ENCODE results near the gene FAM107B. TPM values are rescaled to one million over a fixed set of nuclear protein-coding genes. Genes with fewer than 3 reads are reported as not detected.

Gene FAM107B
- total and polyA plus RNA-seq, 2 of the 8 experiments (the other 6 are each of a cell fraction or from before 2014, with no cell fraction given) = 7.5 to 28.1 TPM

DNA sequence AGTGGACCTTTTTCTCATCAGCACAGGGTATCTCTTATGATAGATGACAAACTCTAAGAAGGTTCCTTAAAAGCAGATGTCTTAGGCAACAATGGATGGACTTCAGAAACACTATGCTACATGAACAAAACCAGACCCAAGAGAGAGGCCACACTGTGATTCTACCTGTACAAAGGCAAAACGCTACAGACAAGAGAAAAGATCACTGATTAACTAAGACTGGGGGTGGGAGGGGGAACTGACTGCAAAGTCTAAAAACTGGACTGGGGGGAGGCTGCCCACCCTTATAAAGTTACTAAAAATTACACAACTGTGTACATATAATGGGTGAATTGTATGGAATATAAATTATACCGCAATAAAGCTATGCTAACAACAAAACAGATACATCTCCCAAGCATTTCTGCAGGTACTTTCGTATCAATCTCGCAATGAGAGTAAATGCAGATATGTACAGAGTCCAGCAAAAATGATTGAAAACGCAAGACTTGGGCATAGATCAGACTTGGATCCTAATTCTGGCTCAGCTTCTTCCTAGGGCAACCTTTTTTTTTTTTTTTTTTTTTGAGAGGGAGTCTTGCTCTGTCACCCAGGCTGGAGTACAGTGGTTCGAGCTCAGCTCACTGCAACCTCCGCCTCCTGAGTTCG lies 179.7 kb downstream of the FAM107B start (continued):
- TF ChIP-seq, protein P1, sequence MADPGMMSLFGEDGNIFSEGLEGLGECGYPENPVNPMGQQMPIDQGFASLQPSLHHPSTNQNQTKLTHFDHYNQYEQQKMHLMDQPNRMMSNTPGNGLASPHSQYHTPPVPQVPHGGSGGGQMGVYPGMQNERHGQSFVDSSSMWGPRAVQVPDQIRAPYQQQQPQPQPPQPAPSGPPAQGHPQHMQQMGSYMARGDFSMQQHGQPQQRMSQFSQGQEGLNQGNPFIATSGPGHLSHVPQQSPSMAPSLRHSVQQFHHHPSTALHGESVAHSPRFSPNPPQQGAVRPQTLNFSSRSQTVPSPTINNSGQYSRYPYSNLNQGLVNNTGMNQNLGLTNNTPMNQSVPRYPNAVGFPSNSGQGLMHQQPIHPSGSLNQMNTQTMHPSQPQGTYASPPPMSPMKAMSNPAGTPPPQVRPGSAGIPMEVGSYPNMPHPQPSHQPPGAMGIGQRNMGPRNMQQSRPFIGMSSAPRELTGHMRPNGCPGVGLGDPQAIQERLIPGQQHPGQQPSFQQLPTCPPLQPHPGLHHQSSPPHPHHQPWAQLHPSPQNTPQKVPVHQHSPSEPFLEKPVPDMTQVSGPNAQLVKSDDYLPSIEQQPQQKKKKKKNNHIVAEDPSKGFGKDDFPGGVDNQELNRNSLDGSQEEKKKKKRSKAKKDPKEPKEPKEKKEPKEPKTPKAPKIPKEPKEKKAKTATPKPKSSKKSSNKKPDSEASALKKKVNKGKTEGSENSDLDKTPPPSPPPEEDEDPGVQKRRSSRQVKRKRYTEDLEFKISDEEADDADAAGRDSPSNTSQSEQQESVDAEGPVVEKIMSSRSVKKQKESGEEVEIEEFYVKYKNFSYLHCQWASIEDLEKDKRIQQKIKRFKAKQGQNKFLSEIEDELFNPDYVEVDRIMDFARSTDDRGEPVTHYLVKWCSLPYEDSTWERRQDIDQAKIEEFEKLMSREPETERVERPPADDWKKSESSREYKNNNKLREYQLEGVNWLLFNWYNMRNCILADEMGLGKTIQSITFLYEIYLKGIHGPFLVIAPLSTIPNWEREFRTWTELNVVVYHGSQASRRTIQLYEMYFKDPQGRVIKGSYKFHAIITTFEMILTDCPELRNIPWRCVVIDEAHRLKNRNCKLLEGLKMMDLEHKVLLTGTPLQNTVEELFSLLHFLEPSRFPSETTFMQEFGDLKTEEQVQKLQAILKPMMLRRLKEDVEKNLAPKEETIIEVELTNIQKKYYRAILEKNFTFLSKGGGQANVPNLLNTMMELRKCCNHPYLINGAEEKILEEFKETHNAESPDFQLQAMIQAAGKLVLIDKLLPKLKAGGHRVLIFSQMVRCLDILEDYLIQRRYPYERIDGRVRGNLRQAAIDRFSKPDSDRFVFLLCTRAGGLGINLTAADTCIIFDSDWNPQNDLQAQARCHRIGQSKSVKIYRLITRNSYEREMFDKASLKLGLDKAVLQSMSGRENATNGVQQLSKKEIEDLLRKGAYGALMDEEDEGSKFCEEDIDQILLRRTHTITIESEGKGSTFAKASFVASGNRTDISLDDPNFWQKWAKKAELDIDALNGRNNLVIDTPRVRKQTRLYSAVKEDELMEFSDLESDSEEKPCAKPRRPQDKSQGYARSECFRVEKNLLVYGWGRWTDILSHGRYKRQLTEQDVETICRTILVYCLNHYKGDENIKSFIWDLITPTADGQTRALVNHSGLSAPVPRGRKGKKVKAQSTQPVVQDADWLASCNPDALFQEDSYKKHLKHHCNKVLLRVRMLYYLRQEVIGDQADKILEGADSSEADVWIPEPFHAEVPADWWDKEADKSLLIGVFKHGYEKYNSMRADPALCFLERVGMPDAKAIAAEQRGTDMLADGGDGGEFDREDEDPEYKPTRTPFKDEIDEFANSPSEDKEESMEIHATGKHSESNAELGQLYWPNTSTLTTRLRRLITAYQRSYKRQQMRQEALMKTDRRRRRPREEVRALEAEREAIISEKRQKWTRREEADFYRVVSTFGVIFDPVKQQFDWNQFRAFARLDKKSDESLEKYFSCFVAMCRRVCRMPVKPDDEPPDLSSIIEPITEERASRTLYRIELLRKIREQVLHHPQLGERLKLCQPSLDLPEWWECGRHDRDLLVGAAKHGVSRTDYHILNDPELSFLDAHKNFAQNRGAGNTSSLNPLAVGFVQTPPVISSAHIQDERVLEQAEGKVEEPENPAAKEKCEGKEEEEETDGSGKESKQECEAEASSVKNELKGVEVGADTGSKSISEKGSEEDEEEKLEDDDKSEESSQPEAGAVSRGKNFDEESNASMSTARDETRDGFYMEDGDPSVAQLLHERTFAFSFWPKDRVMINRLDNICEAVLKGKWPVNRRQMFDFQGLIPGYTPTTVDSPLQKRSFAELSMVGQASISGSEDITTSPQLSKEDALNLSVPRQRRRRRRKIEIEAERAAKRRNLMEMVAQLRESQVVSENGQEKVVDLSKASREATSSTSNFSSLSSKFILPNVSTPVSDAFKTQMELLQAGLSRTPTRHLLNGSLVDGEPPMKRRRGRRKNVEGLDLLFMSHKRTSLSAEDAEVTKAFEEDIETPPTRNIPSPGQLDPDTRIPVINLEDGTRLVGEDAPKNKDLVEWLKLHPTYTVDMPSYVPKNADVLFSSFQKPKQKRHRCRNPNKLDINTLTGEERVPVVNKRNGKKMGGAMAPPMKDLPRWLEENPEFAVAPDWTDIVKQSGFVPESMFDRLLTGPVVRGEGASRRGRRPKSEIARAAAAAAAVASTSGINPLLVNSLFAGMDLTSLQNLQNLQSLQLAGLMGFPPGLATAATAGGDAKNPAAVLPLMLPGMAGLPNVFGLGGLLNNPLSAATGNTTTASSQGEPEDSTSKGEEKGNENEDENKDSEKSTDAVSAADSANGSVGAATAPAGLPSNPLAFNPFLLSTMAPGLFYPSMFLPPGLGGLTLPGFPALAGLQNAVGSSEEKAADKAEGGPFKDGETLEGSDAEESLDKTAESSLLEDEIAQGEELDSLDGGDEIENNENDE (IDR thresholded peaks at IDR 0.05; ENCODE audit: insufficient replicate concordance, low read length) = no peak
- TF ChIP-seq ASH2L (IDR thresholded peaks at IDR 0.05; ENCODE audit: low read length) (no peak), BRCA1 (IDR thresholded peaks at IDR 0.05; ENCODE audit: low read depth, low read length) (no peak), CBX8 (IDR thresholded peaks at IDR 0.05; ENCODE audit: borderline replicate concordance, low read depth, low read length) (no peak), MAFK (IDR thresholded peaks at IDR 0.05; ENCODE audit: low read depth, low read length) (no peak), EGR1 (IDR thresholded peaks at IDR 0.05; ENCODE audit: borderline replicate concordance, low read depth, low read length) (no peak), TBP (IDR thresholded peaks at IDR 0.05; ENCODE audit: low read depth, low read length) (no peak)

Measured in H1 (cell line).